ENCODE results near the gene ADCY1. TPM values are rescaled to one million over a fixed set of nuclear protein-coding genes. Genes with fewer than 3 reads are reported as not detected.

ADCY1 gene
- total and polyA plus RNA-seq, 12 donors = 0.46 to 8.6 (median 3.4) TPM

- peaks cover 0 to 16% (median 7%) of the 10 kb centered on the region in 9 donors for H3K4me1 ChIP-seq
- intact Hi-C loops (cut with DNase I) = no loop called here
- no peak overlapping the region for H3K4me3 ChIP-seq
- H3K9me3 ChIP-seq = no peaks in the 10 kb centered on the region
- no peaks in the 10 kb centered on the region for H3K27me3 ChIP-seq
- H3K36me3 ChIP-seq = no peaks in the 10 kb centered on the region
- DNase-seq (no peak), ATAC-seq (no peak)
- no peak for TF ChIP-seq CTCF (IDR thresholded peaks at IDR 0.05)
- 84 to 85% methylated on average over 1 of the region's 1 CpG for WGBS, 2 donors
- no peak overlapping the region for H3K27ac ChIP-seq
Measured at GRCh38 chr7:45642044-45642443, 67.9 kb downstream of the ADCY1 start.

- Histone ChIP-seq H3K9me3 (no peaks in the 10 kb centered on the region), H3K4me1 (peaks cover 2 to 22% (median 13%) of the 10 kb centered on the region in 9 donors), H3K27me3 (no peaks in the 10 kb centered on the region), H3K27ac (no peak overlapping the region), H3K4me3 (no peak overlapping the region), H3K36me3 (no peaks in the 10 kb centered on the region)
- 94 to 95% methylated on average over 7 of the region's 7 CpGs for WGBS, 2 donors
- TF ChIP-seq CTCF (IDR thresholded peaks at IDR 0.05) = no peak
- intact Hi-C loops (cut with DNase I) = no loop called here
- ATAC-seq (no peak), DNase-seq (no peak)
Measured at GRCh38 chr7:45643630-45644029, 69.5 kb downstream of the ADCY1 start.

- 96 to 98% methylated on average over 4 of the region's 4 CpGs for whole genome bisulfite sequencing, 2 donors
- ATAC-seq = no peak
- Histone ChIP-seq H3K27me3 (no peaks in the 10 kb centered on the region), H3K9me3 (no peaks in the 10 kb centered on the region), H3K4me3 (no peak overlapping the region), H3K27ac (no peak overlapping the region), H3K36me3 (no peaks in the 10 kb centered on the region), H3K4me1 (peaks cover 2 to 22% (median 13%) of the 10 kb centered on the region in 9 donors)
- no peak for DNase-seq
- intact Hi-C loops (cut with DNase I) = no loop called here
- TF ChIP-seq CTCF (IDR thresholded peaks at IDR 0.05) = no peak
Measured at GRCh38 chr7:45644237-45644636, 70.1 kb downstream of the ADCY1 start.

GRCh38 chr7:45645141-45645969 lies 71.2 kb downstream of the ADCY1 start:
- ATAC-seq = peak in 1 of 8 donors; percentile 11
- H3K27me3 ChIP-seq = no peaks in the 10 kb centered on the region
- DNase-seq = peak in 1 of 2 donors; percentile 0
- H3K4me1 ChIP-seq = peaks cover 2 to 21% (median 13%) of the 10 kb centered on the region in 9 donors
- TF ChIP-seq CTCF (IDR thresholded peaks at IDR 0.05) = no peak
- no peaks in the 10 kb centered on the region for H3K9me3 ChIP-seq
- H3K36me3 ChIP-seq = no peaks in the 10 kb centered on the region
- intact Hi-C loops (cut with DNase I) = no loop called here
- H3K4me3 ChIP-seq = no peak overlapping the region
- no peak overlapping the region for H3K27ac ChIP-seq
- WGBS, 2 donors = 94 to 95% methylated on average over 8 of the region's 8 CpGs
